Calu3 (cell line): ENCODE measurements around the gene UST. TPM values are rescaled to one million over a fixed set of nuclear protein-coding genes. Genes with fewer than 3 reads are reported as not detected.

Experiments used
- BruUV-seq: library from RNA; stranded (reverse); fragments of 400-500 nt; replicated peaks from 2 replicates; lab custom pipeline; 2021; lab: Mats Ljungman, UMichigan
- CTCF ChIA-PET: fragments of 300-600 bp; sonication (Branson Sonifier 250); formaldehyde crosslinking; loops from one replicate; lab custom pipeline; 2022; ENCODE audit warnings: antibody characterized with exemption; lab: Charles Lee
- DNase-seq: peaks from one replicate; pipeline ENCODE4 v3.0.0; 2022
- H3K27ac Mint-ChIP-seq: one replicate; pipeline ENCODE4 v1.8.0; 2022; ENCODE audit warnings: mixed read lengths; ENCODE audit not compliant: unreplicated experiment
- H3K27me3 Mint-ChIP-seq: one replicate; pipeline ENCODE4 v1.8.0; 2022; ENCODE audit warnings: mixed read lengths; ENCODE audit not compliant: unreplicated experiment
- H3K36me3 Mint-ChIP-seq: one replicate; pipeline ENCODE4 v1.8.0; 2022; ENCODE audit warnings: mild to moderate bottlenecking, moderate library complexity, mixed read lengths; ENCODE audit not compliant: insufficient read depth, unreplicated experiment
- H3K4me1 Mint-ChIP-seq: one replicate; pipeline ENCODE4 v1.8.0; 2022; ENCODE audit warnings: mild to moderate bottlenecking, low read depth, mixed read lengths; ENCODE audit not compliant: unreplicated experiment
- H3K4me3 Mint-ChIP-seq: one replicate; pipeline ENCODE4 v1.8.0; 2022; ENCODE audit warnings: mild to moderate bottlenecking, low read depth, moderate library complexity, mixed read lengths; ENCODE audit not compliant: unreplicated experiment
- H3K9me3 Mint-ChIP-seq: one replicate; pipeline ENCODE4 v1.8.0; 2022; ENCODE audit warnings: low read depth, mixed read lengths; ENCODE audit not compliant: unreplicated experiment
- intact Hi-C: fragments of 100-400 bp; cut with micrococcal nuclease; formaldehyde crosslinking; loops from one replicate; pipeline ENCODE4 v1.10.0; 2022; ENCODE audit not compliant: unreplicated experiment
- total RNA-seq: library from RNA; stranded (reverse); gene quantifications from 2 replicates; pipeline ENCODE4 v1.2.3, GENCODE V29; 2022
- TF ChIP-seq, protein P1 (sequence below): fragments of 200-600 bp; IDR thresholded peaks from one replicate; pipeline ENCODE4 v1.8.0; 2022; ENCODE audit warnings: antibody characterized with exemption; ENCODE audit not compliant: unreplicated experiment

UST gene
- total RNA-seq, 1 experiment from 2014 or later: 2.4 TPM

DNA sequence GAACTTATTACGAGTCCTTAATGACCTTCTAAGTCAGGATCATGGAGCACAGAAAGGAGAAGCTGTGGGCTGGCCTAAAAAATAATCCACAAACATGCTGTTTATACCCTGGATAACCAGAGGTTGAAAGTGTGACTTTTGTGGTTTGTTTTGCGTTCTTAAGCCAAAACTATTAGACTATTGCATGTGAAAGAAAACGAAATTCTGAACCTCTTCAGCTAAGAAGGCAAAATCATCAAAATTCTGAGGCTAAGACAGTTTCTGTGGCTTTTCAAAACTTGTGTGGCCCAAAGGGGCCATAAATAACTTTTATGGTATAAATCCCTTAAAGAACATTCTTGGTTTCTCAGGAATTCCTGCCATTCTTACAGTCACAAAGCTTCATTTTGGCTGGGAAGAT is 251.0 kb downstream of the UST start:
- Mint-ChIP-seq H3K4me1 (no peaks in the 10 kb centered on the region), H3K27ac (no peak overlapping the region), H3K4me3 (no peak overlapping the region), H3K9me3 (peaks cover 5% of the 10 kb centered on the region), H3K27me3 (no peaks in the 10 kb centered on the region), H3K36me3 (no peaks in the 10 kb centered on the region)
- intact Hi-C loops: no loop called here
- BruUV-seq: no TSS peak
- CTCF ChIA-PET: no interaction called here
- TF ChIP-seq, protein P1, sequence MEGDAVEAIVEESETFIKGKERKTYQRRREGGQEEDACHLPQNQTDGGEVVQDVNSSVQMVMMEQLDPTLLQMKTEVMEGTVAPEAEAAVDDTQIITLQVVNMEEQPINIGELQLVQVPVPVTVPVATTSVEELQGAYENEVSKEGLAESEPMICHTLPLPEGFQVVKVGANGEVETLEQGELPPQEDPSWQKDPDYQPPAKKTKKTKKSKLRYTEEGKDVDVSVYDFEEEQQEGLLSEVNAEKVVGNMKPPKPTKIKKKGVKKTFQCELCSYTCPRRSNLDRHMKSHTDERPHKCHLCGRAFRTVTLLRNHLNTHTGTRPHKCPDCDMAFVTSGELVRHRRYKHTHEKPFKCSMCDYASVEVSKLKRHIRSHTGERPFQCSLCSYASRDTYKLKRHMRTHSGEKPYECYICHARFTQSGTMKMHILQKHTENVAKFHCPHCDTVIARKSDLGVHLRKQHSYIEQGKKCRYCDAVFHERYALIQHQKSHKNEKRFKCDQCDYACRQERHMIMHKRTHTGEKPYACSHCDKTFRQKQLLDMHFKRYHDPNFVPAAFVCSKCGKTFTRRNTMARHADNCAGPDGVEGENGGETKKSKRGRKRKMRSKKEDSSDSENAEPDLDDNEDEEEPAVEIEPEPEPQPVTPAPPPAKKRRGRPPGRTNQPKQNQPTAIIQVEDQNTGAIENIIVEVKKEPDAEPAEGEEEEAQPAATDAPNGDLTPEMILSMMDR: no peak
- DNase-seq: no peak

DNA sequence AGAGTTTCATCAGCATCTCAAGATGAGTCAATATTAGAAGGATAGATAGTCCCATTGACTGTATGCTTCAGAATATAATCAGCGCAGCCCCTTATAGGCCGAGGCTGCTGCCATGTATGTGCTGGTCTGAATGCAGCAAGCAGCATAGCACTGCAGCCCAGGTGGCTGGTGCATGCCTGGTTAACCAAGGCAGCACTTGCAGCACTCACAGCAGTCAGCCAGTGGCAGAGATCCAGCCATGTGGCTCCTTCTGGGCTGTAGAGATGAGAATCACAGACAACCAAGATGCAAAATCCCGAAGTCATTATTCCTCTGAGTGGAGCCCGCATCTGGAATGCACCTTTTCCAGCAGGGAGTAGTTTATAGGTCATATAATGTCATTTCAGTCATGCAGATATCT is 251.9 kb downstream of the UST start:
- no peaks in the 10 kb centered on the region for H3K27me3 Mint-ChIP-seq
- DNase-seq: no peak
- CTCF ChIA-PET: no interaction called here
- intact Hi-C loops: no loop called here
- no TSS peak for BruUV-seq
- H3K4me1 Mint-ChIP-seq: no peaks in the 10 kb centered on the region
- H3K9me3 Mint-ChIP-seq: peaks cover 5% of the 10 kb centered on the region
- H3K27ac Mint-ChIP-seq: no peak overlapping the region
- TF ChIP-seq, protein P1: no peak
- no peaks in the 10 kb centered on the region for H3K36me3 Mint-ChIP-seq
- H3K4me3 Mint-ChIP-seq: no peak overlapping the region

DNA sequence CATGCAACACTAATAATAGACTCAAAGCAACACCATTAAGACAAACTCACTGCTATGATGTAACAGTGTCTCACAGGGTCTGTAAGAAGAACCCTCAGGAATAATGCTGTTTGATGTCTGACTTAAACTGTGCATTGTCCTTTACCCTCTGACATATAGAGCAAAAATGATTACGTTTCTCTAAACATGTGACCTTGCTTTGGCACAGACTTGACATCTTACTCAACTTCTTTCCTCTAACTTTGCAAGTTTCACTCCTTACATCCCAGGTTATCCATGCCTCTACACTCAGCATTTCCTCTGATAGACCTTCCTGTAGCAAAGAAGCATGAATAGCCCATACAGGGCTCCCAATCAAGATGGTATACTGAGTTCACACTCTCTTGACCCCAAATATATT is 252.7 kb downstream of the UST start:
- Mint-ChIP-seq H3K36me3 (no peaks in the 10 kb centered on the region), H3K27me3 (no peaks in the 10 kb centered on the region), H3K4me1 (no peaks in the 10 kb centered on the region), H3K4me3 (no peak overlapping the region), H3K27ac (no peak overlapping the region), H3K9me3 (peaks cover 5% of the 10 kb centered on the region)
- TF ChIP-seq, protein P1: no peak
- CTCF ChIA-PET: no interaction called here
- intact Hi-C loops: no loop called here
- no TSS peak for BruUV-seq
- DNase-seq: no peak

DNA sequence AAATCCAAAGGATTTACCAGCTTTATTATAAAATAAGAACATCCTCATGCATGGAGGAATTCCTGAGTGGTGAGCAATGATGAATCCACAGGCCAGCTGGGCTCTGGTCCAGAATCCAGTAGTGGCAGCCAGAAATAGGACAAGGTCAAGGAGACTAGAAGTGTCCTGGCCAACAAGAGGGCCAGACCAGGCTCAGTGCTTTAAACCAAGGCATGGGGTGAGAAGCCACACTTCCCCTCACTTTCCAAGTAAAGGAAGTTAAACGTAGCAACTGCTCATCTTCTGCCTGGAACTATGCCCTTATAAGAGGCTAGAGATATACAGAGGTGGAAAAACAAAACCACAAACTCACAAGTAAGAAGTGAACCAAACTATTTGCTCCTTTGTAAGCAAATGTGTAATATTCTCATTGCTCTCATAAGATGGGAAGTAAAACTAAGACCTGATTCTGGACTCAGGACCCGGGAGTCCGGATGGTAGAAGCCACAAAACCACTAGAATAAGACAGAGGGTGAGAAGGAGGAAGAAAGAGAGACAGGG is 253.2 kb downstream of the UST start:
- CTCF ChIA-PET: no interaction called here
- no peak for DNase-seq
- Mint-ChIP-seq H3K9me3 (peaks cover 5% of the 10 kb centered on the region), H3K4me1 (no peaks in the 10 kb centered on the region), H3K27ac (peak overlapping the region; percentile 10), H3K36me3 (no peaks in the 10 kb centered on the region), H3K27me3 (no peaks in the 10 kb centered on the region), H3K4me3 (no peak overlapping the region)
- no TSS peak for BruUV-seq
- TF ChIP-seq, protein P1: no peak
- intact Hi-C loops: no loop called here
